ENCODE results near the gene ST6GALNAC3.

- TF ChIP-seq POLR2A (IDR thresholded peaks at IDR 0.05) (no peak), CTCF (IDR thresholded peaks at IDR 0.05) (no peak)
Measured at GRCh38 chr1:76352741-76353435, 278.3 kb downstream of the ST6GALNAC3 start.

Data from heart left ventricle (tissue), 13 donors.